ENCODE data around the gene INHBB.

Gene INHBB

GRCh38 chr2:120342446-120342845, 3.5 kb upstream of the INHBB start:
- no peak for DNase-seq (ENCODE audit: low spot score)

- DNase-seq (ENCODE audit: low spot score): no peak
Measured at GRCh38 chr2:120343100-120343432, 2.9 kb upstream of the INHBB start.

GRCh38 chr2:120343433-120344105, 2.4 kb upstream of the INHBB start:
- DNase-seq (ENCODE audit: low spot score): peak; percentile 90

GRCh38 chr2:120344214-120344975, 1.5 kb upstream of the INHBB start:
- peak; percentile 64 for DNase-seq (ENCODE audit: low spot score)

- peak; percentile 62 for DNase-seq (ENCODE audit: low spot score)
Measured at GRCh38 chr2:120344976-120345581, 857 bp upstream of the INHBB start.

- no peak for DNase-seq (ENCODE audit: low spot score)
Measured at GRCh38 chr2:120345608-120346007, 328 bp upstream of the INHBB start.

GRCh38 chr2:120346667-120347358, 877 bp downstream of the INHBB start:
- DNase-seq (ENCODE audit: low spot score): peak; percentile 63

- peak; percentile 70 for DNase-seq (ENCODE audit: low spot score)
Measured at GRCh38 chr2:120347396-120348060, 1.6 kb downstream of the INHBB start.

- no peak for DNase-seq (ENCODE audit: low spot score)
Measured at GRCh38 chr2:120348134-120348736, 2.3 kb downstream of the INHBB start.

- no peak for DNase-seq (ENCODE audit: low spot score)
Measured at GRCh38 chr2:120348737-120349439, 3.0 kb downstream of the INHBB start.

GRCh38 chr2:120349440-120349921, 3.5 kb downstream of the INHBB start:
- no peak for DNase-seq (ENCODE audit: low spot score)

- no peak for DNase-seq (ENCODE audit: low spot score)
Measured at GRCh38 chr2:120350080-120350479, 4.1 kb downstream of the INHBB start.

- no peak for DNase-seq (ENCODE audit: low spot score)
Measured at GRCh38 chr2:120350801-120351320, 4.9 kb downstream of the INHBB start.

GRCh38 chr2:120352696-120353590, 7.0 kb downstream of the INHBB start:
- DNase-seq (ENCODE audit: low spot score): no peak

GRCh38 chr2:120353591-120353898, 7.6 kb downstream of the INHBB start:
- no peak for DNase-seq (ENCODE audit: low spot score)

- no peak for DNase-seq (ENCODE audit: low spot score)
Measured at GRCh38 chr2:120353931-120354330, 8.0 kb downstream of the INHBB start.

GRCh38 chr2:120354467-120354866, 8.5 kb downstream of the INHBB start:
- no peak for DNase-seq (ENCODE audit: low spot score)

- DNase-seq (ENCODE audit: low spot score): no peak
Measured at GRCh38 chr2:120354935-120355779, 9.2 kb downstream of the INHBB start.

- DNase-seq (ENCODE audit: low spot score): no peak
Measured at GRCh38 chr2:120355780-120356266, 9.9 kb downstream of the INHBB start.
